ENCODE measurements around the gene GABPB1. TPM values are rescaled to one million over a fixed set of nuclear protein-coding genes. Genes with fewer than 3 reads are reported as not detected.

GABPB1 gene
- total RNA-seq, 2 donors from 2014 or later: 25.9 to 32.3 TPM

DNA sequence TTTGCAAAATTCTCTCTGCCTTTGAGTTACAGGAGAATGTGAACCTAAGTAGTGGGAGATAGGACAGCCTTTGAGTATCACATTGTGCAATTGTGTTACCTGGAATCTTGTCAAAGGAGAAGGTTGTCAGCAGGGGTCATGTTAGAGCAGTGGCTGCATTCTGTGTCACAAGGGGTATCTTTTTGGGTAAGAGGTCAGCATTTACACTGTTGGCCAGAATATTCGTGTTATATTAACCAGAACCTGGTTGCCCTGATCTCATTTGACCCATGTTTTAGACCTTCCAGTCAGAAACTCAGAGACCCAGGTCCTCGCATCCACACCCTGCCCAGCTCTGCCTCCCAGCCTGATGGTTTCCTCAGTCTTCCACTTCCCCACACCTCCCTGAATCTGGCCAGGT, 116.7 kb downstream of the GABPB1 start:
- Mint-ChIP-seq H3K27ac (no peak overlapping the region), H3K4me3 (no peak overlapping the region), H3K27me3 (no peaks in the 10 kb centered on the region), H3K36me3 (ENCODE audit: low read depth) (no peaks in the 10 kb centered on the region), H3K4me1 (no peaks in the 10 kb centered on the region)
- ATAC-seq (no peak), DNase-seq (no peak)
- no peaks in the 10 kb centered on the region for H3K9me3 ChIP-seq (ENCODE audit: control insufficient read depth, low read length, poor library complexity, severe bottlenecking)

DNA sequence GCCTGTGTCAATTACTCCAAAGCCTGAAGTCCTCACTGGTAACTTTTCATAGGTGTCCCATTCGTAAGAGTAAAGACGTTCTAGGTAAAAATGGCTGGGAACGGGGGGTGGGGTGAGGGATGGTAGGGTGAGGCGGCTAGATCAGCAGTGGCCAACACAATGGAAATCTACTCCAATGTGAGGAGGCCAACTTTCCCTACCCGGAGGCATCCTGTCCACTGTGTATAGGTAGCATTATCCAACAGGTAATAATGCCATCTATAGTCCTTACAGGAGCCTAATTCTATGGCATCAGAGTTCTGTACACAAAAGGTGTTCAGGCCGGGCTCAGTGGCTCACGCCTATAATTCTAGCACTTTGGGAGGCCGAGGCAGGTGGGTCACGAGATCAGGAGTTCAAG, 118.6 kb downstream of the GABPB1 start:
- no peaks in the 10 kb centered on the region for H3K4me1 Mint-ChIP-seq
- no peaks in the 10 kb centered on the region for H3K9me3 ChIP-seq (ENCODE audit: control insufficient read depth, low read length, poor library complexity, severe bottlenecking)
- no peak overlapping the region for H3K27ac Mint-ChIP-seq
- DNase-seq (no peak), ATAC-seq (no peak)
- no peaks in the 10 kb centered on the region for H3K27me3 Mint-ChIP-seq
- H3K4me3 Mint-ChIP-seq: no peak overlapping the region
- no peaks in the 10 kb centered on the region for H3K36me3 Mint-ChIP-seq (ENCODE audit: low read depth)

DNA sequence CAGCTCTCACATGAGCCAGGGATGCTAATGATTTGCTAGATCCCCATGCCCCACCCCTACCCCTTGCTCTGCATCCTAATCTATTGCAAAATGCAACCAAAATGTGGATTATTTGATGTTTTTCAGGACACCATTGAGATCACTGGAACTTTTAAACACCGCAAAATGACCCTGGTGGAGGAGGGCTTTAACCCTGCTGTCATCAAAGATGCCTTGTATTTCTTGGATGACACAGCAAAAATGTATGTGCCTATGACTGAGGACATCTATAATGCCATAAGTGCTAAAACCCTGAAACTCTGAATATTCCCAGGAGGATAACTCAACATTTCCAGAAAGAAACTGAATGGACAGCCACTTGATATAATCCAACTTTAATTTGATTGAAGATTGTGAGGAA, 119.2 kb downstream of the GABPB1 start:
- H3K27me3 Mint-ChIP-seq: no peaks in the 10 kb centered on the region
- no peak overlapping the region for H3K27ac Mint-ChIP-seq
- DNase-seq: no peak
- H3K36me3 Mint-ChIP-seq (ENCODE audit: low read depth): no peaks in the 10 kb centered on the region
- H3K4me1 Mint-ChIP-seq: no peaks in the 10 kb centered on the region
- no peak for ATAC-seq
- no peaks in the 10 kb centered on the region for H3K9me3 ChIP-seq (ENCODE audit: control insufficient read depth, low read length, poor library complexity, severe bottlenecking)
- H3K4me3 Mint-ChIP-seq: no peak overlapping the region

DNA sequence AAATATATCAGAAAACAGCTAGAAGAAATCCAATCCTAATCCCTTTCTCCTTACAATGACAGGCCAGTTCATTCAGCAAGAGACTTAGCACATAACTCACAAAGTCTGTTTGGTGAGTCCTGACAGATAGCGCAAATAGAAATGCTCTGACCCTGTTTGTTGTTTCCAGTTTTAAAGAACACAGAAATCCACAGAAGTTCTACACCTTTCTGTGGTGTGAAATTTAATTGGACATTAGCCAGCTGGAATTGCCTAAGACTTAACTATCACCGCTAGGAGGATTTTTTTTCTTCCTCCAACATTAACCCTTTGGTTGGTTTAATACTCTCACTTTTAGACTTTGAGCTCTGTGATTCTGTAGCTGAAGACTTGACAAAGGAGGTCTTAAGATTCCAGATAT, 120.2 kb downstream of the GABPB1 start:
- H3K36me3 Mint-ChIP-seq (ENCODE audit: low read depth): no peaks in the 10 kb centered on the region
- ATAC-seq (no peak), DNase-seq (no peak)
- no peaks in the 10 kb centered on the region for H3K27me3 Mint-ChIP-seq
- no peak overlapping the region for H3K27ac Mint-ChIP-seq
- no peaks in the 10 kb centered on the region for H3K4me1 Mint-ChIP-seq
- H3K4me3 Mint-ChIP-seq: no peak overlapping the region
- H3K9me3 ChIP-seq (ENCODE audit: control insufficient read depth, low read length, poor library complexity, severe bottlenecking): no peaks in the 10 kb centered on the region

- no peak overlapping the region for H3K27ac Mint-ChIP-seq
- H3K36me3 Mint-ChIP-seq (ENCODE audit: low read depth): no peaks in the 10 kb centered on the region
- H3K27me3 Mint-ChIP-seq: no peaks in the 10 kb centered on the region
- no peak for DNase-seq
- no peak overlapping the region for H3K4me3 Mint-ChIP-seq
- ATAC-seq: no peak
- no peaks in the 10 kb centered on the region for H3K9me3 ChIP-seq (ENCODE audit: control insufficient read depth, low read length, poor library complexity, severe bottlenecking)
- H3K4me1 Mint-ChIP-seq: no peaks in the 10 kb centered on the region
These were observed 121.7 kb downstream of the GABPB1 start for GRCh38 chr15:50233192-50233736.

GRCh38 chr15:50232791-50233190, 122.2 kb downstream of the GABPB1 start:
- Mint-ChIP-seq H3K27me3 (no peaks in the 10 kb centered on the region), H3K27ac (no peak overlapping the region), H3K4me1 (no peaks in the 10 kb centered on the region), H3K4me3 (no peak overlapping the region), H3K36me3 (ENCODE audit: low read depth) (no peaks in the 10 kb centered on the region)
- DNase-seq (no peak), ATAC-seq (no peak)
- H3K9me3 ChIP-seq (ENCODE audit: control insufficient read depth, low read length, poor library complexity, severe bottlenecking): no peaks in the 10 kb centered on the region

GRCh38 chr15:50231761-50232160, 123.2 kb downstream of the GABPB1 start:
- H3K36me3 Mint-ChIP-seq (ENCODE audit: low read depth): no peaks in the 10 kb centered on the region
- DNase-seq: no peak
- no peaks in the 10 kb centered on the region for H3K27me3 Mint-ChIP-seq
- no peaks in the 10 kb centered on the region for H3K4me1 Mint-ChIP-seq
- H3K4me3 Mint-ChIP-seq: no peak overlapping the region
- ATAC-seq: no peak
- no peak overlapping the region for H3K27ac Mint-ChIP-seq
- H3K9me3 ChIP-seq (ENCODE audit: control insufficient read depth, low read length, poor library complexity, severe bottlenecking): no peaks in the 10 kb centered on the region

DNA sequence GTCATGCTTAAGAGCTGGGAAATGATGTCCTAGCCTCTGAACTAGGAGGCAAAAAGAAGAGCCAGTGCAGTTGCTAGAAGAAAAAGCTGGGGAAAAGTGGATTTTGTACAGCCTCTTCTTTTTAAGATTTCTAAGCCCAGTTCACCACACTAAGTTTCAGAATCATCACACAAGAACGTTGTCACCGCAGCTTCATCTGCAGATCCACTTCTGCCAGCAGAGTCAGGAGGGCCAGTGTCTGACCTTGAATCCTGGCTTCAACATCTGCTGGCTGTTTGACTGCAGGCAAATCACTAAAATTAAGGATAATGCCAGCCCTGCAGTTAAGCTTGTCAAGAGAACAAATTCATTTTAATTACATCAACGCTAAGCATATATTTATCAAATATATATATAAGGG, 125.7 kb downstream of the GABPB1 start:
- no peaks in the 10 kb centered on the region for H3K4me1 Mint-ChIP-seq
- H3K4me3 Mint-ChIP-seq: no peak overlapping the region
- H3K9me3 ChIP-seq (ENCODE audit: control insufficient read depth, low read length, poor library complexity, severe bottlenecking): no peaks in the 10 kb centered on the region
- no peaks in the 10 kb centered on the region for H3K36me3 Mint-ChIP-seq (ENCODE audit: low read depth)
- DNase-seq (no peak), ATAC-seq (no peak)
- no peak overlapping the region for H3K27ac Mint-ChIP-seq
- no peaks in the 10 kb centered on the region for H3K27me3 Mint-ChIP-seq

GRCh38 chr15:50228866-50229265, 126.1 kb downstream of the GABPB1 start:
- Mint-ChIP-seq H3K27ac (no peak overlapping the region), H3K4me3 (no peak overlapping the region), H3K27me3 (no peaks in the 10 kb centered on the region), H3K4me1 (no peaks in the 10 kb centered on the region), H3K36me3 (ENCODE audit: low read depth) (no peaks in the 10 kb centered on the region)
- no peak for ATAC-seq
- H3K9me3 ChIP-seq (ENCODE audit: control insufficient read depth, low read length, poor library complexity, severe bottlenecking): no peaks in the 10 kb centered on the region
- no peak for DNase-seq

DNA sequence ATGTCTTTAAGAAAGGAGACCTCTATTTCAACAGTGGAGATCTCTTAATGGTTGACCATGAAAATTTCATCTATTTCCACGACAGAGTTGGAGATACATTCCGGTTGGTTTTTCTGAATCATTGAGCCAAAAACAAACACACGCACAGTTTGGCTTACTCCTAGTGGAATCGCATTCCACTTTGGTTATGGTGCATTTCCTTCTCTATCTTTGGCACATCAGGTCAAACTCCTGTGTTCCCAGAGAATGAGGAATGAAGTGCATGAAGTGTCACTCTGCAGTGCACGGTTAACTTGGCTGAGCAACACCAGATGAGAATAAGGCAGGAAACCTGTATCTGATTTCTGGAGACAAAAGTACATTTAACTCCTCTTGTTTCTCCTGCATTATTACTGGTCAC, 127.9 kb downstream of the GABPB1 start:
- no peak for DNase-seq
- Mint-ChIP-seq H3K4me3 (no peak overlapping the region), H3K27me3 (no peaks in the 10 kb centered on the region), H3K27ac (no peak overlapping the region), H3K36me3 (ENCODE audit: low read depth) (no peaks in the 10 kb centered on the region), H3K4me1 (peaks cover 2% of the 10 kb centered on the region)
- no peaks in the 10 kb centered on the region for H3K9me3 ChIP-seq (ENCODE audit: control insufficient read depth, low read length, poor library complexity, severe bottlenecking)
- ATAC-seq: no peak

- Mint-ChIP-seq H3K27ac (no peak overlapping the region), H3K4me1 (peaks cover 2% of the 10 kb centered on the region), H3K4me3 (no peak overlapping the region), H3K27me3 (no peaks in the 10 kb centered on the region), H3K36me3 (ENCODE audit: low read depth) (no peaks in the 10 kb centered on the region)
- no peaks in the 10 kb centered on the region for H3K9me3 ChIP-seq (ENCODE audit: control insufficient read depth, low read length, poor library complexity, severe bottlenecking)
- ATAC-seq (no peak), DNase-seq (no peak)
These were observed 129.1 kb downstream of the GABPB1 start for GRCh38 chr15:50225938-50226337.

Other genes starting within 250 kb of the GABPB1 start
- gene ATP8B4, start 236.0 kb downstream of the GABPB1 start, total RNA-seq: 1 to 10 TPM in 1 of 2 donors, under 1 TPM in 1; 0.86 to 1.1 TPM
- under 1 TPM; 0.30 to 0.42 TPM for gene SLC27A2, start 173.0 kb downstream of the GABPB1 start, total RNA-seq
- 1 to 10 TPM; 3.5 to 8.1 TPM for gene HDC, start 89.5 kb downstream of the GABPB1 start, total RNA-seq
- 10 to 100 TPM; 43.4 to 62.8 TPM for gene USP8, start 69.2 kb upstream of the GABPB1 start, total RNA-seq
- gene USP50, start 191.5 kb upstream of the GABPB1 start, total RNA-seq: under 1 TPM in 1 of 2 donors, not detected in 1; 0.76 TPM